ENCODE data around the gene TRIM32.

DNA sequence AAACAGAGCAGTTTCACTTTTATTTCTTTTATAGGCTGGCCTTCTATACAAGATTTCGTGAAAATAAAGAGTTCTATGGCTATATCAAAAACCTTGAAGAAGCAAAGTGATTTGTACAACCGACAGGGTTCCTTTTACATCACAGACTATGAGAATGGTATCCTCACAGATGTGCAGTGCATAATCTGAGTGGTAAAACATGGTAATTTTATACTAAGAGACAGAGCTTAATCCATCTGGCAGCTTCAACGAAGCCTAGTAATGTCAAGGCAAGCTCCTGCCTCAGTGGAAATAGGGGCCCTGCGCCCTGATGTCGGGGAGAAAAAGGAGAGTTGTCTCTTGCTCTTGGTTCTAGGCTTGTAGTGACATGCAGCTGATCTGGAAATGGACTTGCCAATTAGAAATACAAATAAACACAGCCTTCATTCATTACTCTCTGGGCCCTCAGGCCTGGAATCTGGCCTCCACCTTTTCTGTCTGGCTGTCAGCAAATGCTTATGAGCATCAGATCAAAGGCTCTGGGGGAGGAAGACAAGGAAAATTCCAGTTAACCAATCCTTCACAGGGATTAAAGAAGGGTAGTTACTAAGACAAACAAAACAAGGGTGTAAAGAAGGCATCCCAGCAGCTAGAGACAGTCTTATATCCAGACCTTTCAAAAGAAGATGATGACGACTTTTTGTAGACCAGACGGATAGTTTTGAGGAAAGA is 33.6 kb upstream of the TRIM32 start:
- TF ChIP-seq, protein P1, sequence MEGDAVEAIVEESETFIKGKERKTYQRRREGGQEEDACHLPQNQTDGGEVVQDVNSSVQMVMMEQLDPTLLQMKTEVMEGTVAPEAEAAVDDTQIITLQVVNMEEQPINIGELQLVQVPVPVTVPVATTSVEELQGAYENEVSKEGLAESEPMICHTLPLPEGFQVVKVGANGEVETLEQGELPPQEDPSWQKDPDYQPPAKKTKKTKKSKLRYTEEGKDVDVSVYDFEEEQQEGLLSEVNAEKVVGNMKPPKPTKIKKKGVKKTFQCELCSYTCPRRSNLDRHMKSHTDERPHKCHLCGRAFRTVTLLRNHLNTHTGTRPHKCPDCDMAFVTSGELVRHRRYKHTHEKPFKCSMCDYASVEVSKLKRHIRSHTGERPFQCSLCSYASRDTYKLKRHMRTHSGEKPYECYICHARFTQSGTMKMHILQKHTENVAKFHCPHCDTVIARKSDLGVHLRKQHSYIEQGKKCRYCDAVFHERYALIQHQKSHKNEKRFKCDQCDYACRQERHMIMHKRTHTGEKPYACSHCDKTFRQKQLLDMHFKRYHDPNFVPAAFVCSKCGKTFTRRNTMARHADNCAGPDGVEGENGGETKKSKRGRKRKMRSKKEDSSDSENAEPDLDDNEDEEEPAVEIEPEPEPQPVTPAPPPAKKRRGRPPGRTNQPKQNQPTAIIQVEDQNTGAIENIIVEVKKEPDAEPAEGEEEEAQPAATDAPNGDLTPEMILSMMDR (IDR thresholded peaks at IDR 0.05), result no peak
- TF ChIP-seq POLR2A (IDR thresholded peaks at IDR 0.05), result no peak

Data from adrenal gland (tissue), 5 donors.